ENCODE results near the gene KCNG2. TPM values are rescaled to one million over a fixed set of nuclear protein-coding genes. Genes with fewer than 3 reads are reported as not detected.

The KCNG2 gene
- total RNA-seq, 2 experiments from 2014 or later: not detected

GRCh38 chr18:79772865-79773696 is 24.7 kb upstream of the KCNG2 start:
- H3K79me2 ChIP-seq (ENCODE audit: insufficient read depth, low read depth, low read length): no peaks in the 10 kb centered on the region
- no peak overlapping the region for H2AFZ ChIP-seq (ENCODE audit: low read length)
- ChIA-PET CTCF (ENCODE audit: unreplicated experiment) (no interaction called here), POLR2A (no interaction called here)
- no peak for DNase-seq (ENCODE audit: low spot score)
- intact Hi-C loops (cut with micrococcal nuclease; ENCODE audit: unreplicated experiment): no loop called here
- no peak overlapping the region for H3K27ac ChIP-seq (ENCODE audit: low read depth, low read length, poor library complexity, severe bottlenecking)
- H3K4me1 ChIP-seq (ENCODE audit: insufficient read depth, low read length, poor library complexity, severe bottlenecking): no peaks in the 10 kb centered on the region
- no peaks in the 10 kb centered on the region for H3K9me3 ChIP-seq (ENCODE audit: low read length)
- no peaks in the 10 kb centered on the region for H3K9me2 ChIP-seq (ENCODE audit: insufficient read depth, low read length)
- TF ChIP-seq EZH2phosphoT487 (IDR thresholded peaks at IDR 0.05; ENCODE audit: borderline replicate concordance, low read depth, low read length): no peak
- no peaks in the 10 kb centered on the region for H3K36me3 ChIP-seq (ENCODE audit: insufficient read depth, low read length)
- no peaks in the 10 kb centered on the region for H4K20me1 ChIP-seq (ENCODE audit: insufficient read depth, low read length)
- no peak overlapping the region for H3K4me3 ChIP-seq (ENCODE audit: low read depth, low read length, poor library complexity, severe bottlenecking)
- H3K4me2 ChIP-seq (ENCODE audit: low read length): no peak overlapping the region
- BruUV-seq (replicated peaks): no TSS peak

- no peak for DNase-seq (ENCODE audit: low spot score)
- Histone ChIP-seq H3K9me2 (ENCODE audit: insufficient read depth, low read length) (no peaks in the 10 kb centered on the region), H3K79me2 (ENCODE audit: insufficient read depth, low read depth, low read length) (no peaks in the 10 kb centered on the region), H2AFZ (ENCODE audit: low read length) (no peak overlapping the region), H3K4me3 (ENCODE audit: low read depth, low read length, poor library complexity, severe bottlenecking) (no peak overlapping the region), H3K27ac (ENCODE audit: low read depth, low read length, poor library complexity, severe bottlenecking) (no peak overlapping the region), H3K36me3 (ENCODE audit: insufficient read depth, low read length) (no peaks in the 10 kb centered on the region), H3K9me3 (ENCODE audit: low read length) (no peaks in the 10 kb centered on the region), H3K4me1 (ENCODE audit: insufficient read depth, low read length, poor library complexity, severe bottlenecking) (no peaks in the 10 kb centered on the region), H3K4me2 (ENCODE audit: low read length) (no peak overlapping the region), H4K20me1 (ENCODE audit: insufficient read depth, low read length) (no peaks in the 10 kb centered on the region)
- CTCF ChIA-PET (ENCODE audit: unreplicated experiment): no interaction called here
- intact Hi-C loops (cut with micrococcal nuclease; ENCODE audit: unreplicated experiment): no loop called here
- no peak for TF ChIP-seq EZH2phosphoT487 (IDR thresholded peaks at IDR 0.05; ENCODE audit: borderline replicate concordance, low read depth, low read length)
- BruUV-seq (replicated peaks): no TSS peak
- POLR2A ChIA-PET: no interaction called here
Observed at GRCh38 chr18:79774111-79774510, 23.6 kb upstream of the KCNG2 start.

GRCh38 chr18:79775441-79776221 is 22.1 kb upstream of the KCNG2 start:
- Histone ChIP-seq H3K36me3 (ENCODE audit: insufficient read depth, low read length) (no peaks in the 10 kb centered on the region), H3K4me1 (ENCODE audit: insufficient read depth, low read length, poor library complexity, severe bottlenecking) (no peaks in the 10 kb centered on the region), H3K9me2 (ENCODE audit: insufficient read depth, low read length) (no peaks in the 10 kb centered on the region), H3K9me3 (ENCODE audit: low read length) (no peaks in the 10 kb centered on the region), H4K20me1 (ENCODE audit: insufficient read depth, low read length) (no peaks in the 10 kb centered on the region), H3K27ac (ENCODE audit: low read depth, low read length, poor library complexity, severe bottlenecking) (no peak overlapping the region), H2AFZ (ENCODE audit: low read length) (no peak overlapping the region), H3K4me3 (ENCODE audit: low read depth, low read length, poor library complexity, severe bottlenecking) (no peak overlapping the region), H3K79me2 (ENCODE audit: insufficient read depth, low read depth, low read length) (no peaks in the 10 kb centered on the region), H3K4me2 (ENCODE audit: low read length) (no peak overlapping the region)
- DNase-seq (ENCODE audit: low spot score): no peak
- TF ChIP-seq CTCF (conservative IDR thresholded peaks at IDR 0.05; ENCODE audit: low read length) (no peak), EZH2phosphoT487 (IDR thresholded peaks at IDR 0.05; ENCODE audit: borderline replicate concordance, low read depth, low read length) (no peak)
- CTCF ChIA-PET (ENCODE audit: unreplicated experiment): no interaction called here
- POLR2A ChIA-PET: no interaction called here
- no TSS peak for BruUV-seq (replicated peaks)
- intact Hi-C loops (cut with micrococcal nuclease; ENCODE audit: unreplicated experiment): no loop called here

All from OCI-LY7 (cell line).